ENCODE results near the gene BAZ1A. TPM values are rescaled to one million over a fixed set of nuclear protein-coding genes. Genes with fewer than 3 reads are reported as not detected.

BAZ1A gene
- total RNA-seq, 1 experiment from 2014 or later = 28.2 TPM

DNA sequence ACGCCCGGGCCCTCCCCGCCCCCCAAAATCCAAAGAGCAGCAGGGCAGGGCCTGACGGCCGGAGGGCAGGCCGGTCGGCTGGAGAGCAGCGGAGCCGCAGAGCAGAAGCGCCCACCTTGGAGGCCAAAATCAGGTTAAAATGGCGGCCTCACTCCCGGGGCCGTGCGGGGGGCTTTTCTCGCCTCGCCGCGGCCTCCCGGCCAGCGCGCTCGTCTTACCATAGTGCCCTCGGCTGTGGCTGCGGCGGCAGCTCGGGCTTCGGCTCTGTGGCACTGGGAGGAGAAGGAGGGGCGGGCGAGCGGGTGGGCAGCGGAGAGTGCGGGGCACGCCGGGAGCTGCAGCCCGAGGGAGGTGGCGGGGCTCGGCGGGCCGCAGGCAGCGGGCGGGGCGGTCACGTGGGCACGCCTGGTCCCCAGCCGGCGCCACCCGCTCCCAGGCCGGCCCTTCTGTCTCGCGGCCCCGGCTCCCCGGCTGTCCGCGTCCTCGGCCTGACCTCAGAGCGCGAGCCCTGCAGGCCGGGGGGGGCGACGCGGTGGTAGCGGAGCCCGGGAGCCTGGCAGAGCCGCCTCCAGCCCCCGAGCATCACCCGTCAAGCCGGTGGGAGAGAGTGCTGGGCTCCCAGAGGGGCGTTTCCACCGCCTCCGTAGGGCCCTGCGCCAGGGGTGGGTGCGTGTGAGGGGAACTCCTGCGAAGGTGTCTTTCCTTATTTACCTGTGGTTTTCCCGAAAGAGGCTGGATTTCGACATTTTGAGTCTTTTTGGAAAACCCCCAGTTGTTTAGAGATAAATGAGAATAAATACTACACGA, 160.6 kb downstream of the BAZ1A start, which contains the start of gene CFL2 (continued):
- TF ChIP-seq SP1 (CRISPR knock-in tag; conservative IDR thresholded peaks at IDR 0.05) (peak; percentile 74), NR3C1 (CRISPR knock-in tag; conservative IDR thresholded peaks at IDR 0.05; ENCODE audit: low read depth) (0 out of 2 replicates have a peak, but pooled peaks have one; percentile 69), ZNF232 (CRISPR knock-in tag; IDR thresholded peaks at IDR 0.05) (no peak), TEAD1 (CRISPR knock-in tag; IDR thresholded peaks at IDR 0.05) (0 out of 2 replicates have a peak, but pooled peaks have one; percentile 16), ZNF396 (CRISPR knock-in tag; IDR thresholded peaks at IDR 0.05; ENCODE audit: borderline replicate concordance) (no peak), TP53 (CRISPR knock-in tag; IDR thresholded peaks at IDR 0.05) (peak; percentile 71; the same call in 1 of the 2 replicates), GTF2I (CRISPR knock-in tag; conservative IDR thresholded peaks at IDR 0.05) (no peak), MYBL2 (CRISPR knock-in tag; IDR thresholded peaks at IDR 0.05) (peak; percentile 74; the same call in 1 of the 2 replicates), ESRRA (CRISPR knock-in tag; IDR thresholded peaks at IDR 0.05; ENCODE audit: borderline replicate concordance) (no peak), CBFB (CRISPR knock-in tag; IDR thresholded peaks at IDR 0.05; ENCODE audit: low read depth) (peak; percentile 62; the same call in 1 of the 2 replicates), GABPB1 (CRISPR knock-in tag; IDR thresholded peaks at IDR 0.05) (peak; percentile 50; the same call in 1 of the 2 replicates), IRF2 (CRISPR knock-in tag; IDR thresholded peaks at IDR 0.05; ENCODE audit: borderline replicate concordance, low read depth) (no peak), SMAD4 (CRISPR knock-in tag; IDR thresholded peaks at IDR 0.05) (no peak), ZNF423 (CRISPR knock-in tag; IDR thresholded peaks at IDR 0.05) (no peak), ZNF263 (CRISPR knock-in tag; IDR thresholded peaks at IDR 0.05; ENCODE audit: low read depth) (no peak), PRRX2 (CRISPR knock-in tag; IDR thresholded peaks at IDR 0.05) (no peak), ZBTB21 (CRISPR knock-in tag; IDR thresholded peaks at IDR 0.05; ENCODE audit: borderline replicate concordance) (0 out of 2 replicates have a peak, but pooled peaks have one; percentile 71), NR1H2 (CRISPR knock-in tag; IDR thresholded peaks at IDR 0.05) (no peak)
- TF ChIP-seq, protein P1, sequence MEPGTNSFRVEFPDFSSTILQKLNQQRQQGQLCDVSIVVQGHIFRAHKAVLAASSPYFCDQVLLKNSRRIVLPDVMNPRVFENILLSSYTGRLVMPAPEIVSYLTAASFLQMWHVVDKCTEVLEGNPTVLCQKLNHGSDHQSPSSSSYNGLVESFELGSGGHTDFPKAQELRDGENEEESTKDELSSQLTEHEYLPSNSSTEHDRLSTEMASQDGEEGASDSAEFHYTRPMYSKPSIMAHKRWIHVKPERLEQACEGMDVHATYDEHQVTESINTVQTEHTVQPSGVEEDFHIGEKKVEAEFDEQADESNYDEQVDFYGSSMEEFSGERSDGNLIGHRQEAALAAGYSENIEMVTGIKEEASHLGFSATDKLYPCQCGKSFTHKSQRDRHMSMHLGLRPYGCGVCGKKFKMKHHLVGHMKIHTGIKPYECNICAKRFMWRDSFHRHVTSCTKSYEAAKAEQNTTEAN (CRISPR knock-in tag; IDR thresholded peaks at IDR 0.05) = peak; percentile 83; the same call in 1 of the 2 replicates
- TF ChIP-seq, protein P2, sequence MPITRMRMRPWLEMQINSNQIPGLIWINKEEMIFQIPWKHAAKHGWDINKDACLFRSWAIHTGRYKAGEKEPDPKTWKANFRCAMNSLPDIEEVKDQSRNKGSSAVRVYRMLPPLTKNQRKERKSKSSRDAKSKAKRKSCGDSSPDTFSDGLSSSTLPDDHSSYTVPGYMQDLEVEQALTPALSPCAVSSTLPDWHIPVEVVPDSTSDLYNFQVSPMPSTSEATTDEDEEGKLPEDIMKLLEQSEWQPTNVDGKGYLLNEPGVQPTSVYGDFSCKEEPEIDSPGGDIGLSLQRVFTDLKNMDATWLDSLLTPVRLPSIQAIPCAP (CRISPR knock-in tag; IDR thresholded peaks at IDR 0.05) = peak; percentile 29; the same call in 1 of the 2 replicates
- TF ChIP-seq, protein P3, sequence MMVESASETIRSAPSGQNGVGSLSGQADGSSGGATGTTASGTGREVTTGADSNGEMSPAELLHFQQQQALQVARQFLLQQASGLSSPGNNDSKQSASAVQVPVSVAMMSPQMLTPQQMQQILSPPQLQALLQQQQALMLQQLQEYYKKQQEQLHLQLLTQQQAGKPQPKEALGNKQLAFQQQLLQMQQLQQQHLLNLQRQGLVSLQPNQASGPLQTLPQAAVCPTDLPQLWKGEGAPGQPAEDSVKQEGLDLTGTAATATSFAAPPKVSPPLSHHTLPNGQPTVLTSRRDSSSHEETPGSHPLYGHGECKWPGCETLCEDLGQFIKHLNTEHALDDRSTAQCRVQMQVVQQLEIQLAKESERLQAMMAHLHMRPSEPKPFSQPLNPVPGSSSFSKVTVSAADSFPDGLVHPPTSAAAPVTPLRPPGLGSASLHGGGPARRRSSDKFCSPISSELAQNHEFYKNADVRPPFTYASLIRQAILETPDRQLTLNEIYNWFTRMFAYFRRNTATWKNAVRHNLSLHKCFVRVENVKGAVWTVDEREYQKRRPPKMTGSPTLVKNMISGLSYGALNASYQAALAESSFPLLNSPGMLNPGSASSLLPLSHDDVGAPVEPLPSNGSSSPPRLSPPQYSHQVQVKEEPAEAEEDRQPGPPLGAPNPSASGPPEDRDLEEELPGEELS (CRISPR knock-in tag; IDR thresholded peaks at IDR 0.05) = peak; percentile 71
- TF ChIP-seq, protein P4, sequence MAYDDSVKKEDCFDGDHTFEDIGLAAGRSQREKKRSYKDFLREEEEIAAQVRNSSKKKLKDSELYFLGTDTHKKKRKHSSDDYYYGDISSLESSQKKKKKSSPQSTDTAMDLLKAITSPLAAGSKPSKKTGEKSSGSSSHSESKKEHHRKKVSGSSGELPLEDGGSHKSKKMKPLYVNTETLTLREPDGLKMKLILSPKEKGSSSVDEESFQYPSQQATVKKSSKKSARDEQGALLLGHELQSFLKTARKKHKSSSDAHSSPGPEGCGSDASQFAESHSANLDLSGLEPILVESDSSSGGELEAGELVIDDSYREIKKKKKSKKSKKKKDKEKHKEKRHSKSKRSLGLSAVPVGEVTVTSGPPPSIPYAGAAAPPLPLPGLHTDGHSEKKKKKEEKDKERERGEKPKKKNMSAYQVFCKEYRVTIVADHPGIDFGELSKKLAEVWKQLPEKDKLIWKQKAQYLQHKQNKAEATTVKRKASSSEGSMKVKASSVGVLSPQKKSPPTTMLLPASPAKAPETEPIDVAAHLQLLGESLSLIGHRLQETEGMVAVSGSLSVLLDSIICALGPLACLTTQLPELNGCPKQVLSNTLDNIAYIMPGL (CRISPR knock-in tag; IDR thresholded peaks at IDR 0.05) = peak; percentile 70; the same call in 1 of the 2 replicates

Data from WTC11 (cell line).